ENCODE data around the gene TMEM126A. TPM values are rescaled to one million over a fixed set of nuclear protein-coding genes. Genes with fewer than 3 reads are reported as not detected.

TMEM126A gene
- total and polyA plus RNA-seq, 2 of the 13 experiments (the other 11 are each of a cell fraction or from before 2014, with no cell fraction given) = 59.5 to 66.9 TPM

DNA sequence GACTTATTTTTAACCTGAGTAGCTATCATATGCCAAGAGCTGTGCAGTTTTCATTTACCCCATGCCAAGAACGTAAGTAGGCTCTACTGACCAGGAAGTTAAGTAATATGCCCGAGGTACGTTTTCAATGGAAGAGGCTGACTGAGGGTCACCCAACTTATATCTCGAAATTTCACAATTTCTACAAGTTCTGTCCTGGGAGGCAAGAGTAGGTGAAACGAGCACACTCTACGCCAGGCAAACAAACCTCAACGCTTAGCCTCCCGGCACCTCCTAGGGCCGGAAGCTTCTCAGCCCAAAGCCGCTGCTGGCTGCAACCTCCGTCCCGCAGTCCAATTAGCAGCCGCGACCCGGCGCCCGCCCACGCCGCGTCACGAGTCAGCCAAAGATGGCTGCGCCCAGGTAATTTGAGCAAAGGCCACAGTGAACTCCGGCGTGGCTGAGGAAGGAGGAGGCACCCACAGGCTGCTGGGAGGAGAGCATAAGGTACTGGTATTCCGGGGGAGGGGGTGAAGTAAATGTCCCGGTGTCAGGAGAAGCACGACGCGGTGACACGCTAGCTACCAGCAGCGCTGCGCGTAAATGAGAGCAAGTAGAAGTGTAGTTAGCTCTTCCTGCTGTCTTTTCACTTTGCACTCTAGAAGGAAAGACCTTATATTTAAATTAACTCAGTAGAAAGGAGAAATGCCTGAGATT is at the start of gene TMEM126A (continued):
- TF ChIP-seq, protein P1, sequence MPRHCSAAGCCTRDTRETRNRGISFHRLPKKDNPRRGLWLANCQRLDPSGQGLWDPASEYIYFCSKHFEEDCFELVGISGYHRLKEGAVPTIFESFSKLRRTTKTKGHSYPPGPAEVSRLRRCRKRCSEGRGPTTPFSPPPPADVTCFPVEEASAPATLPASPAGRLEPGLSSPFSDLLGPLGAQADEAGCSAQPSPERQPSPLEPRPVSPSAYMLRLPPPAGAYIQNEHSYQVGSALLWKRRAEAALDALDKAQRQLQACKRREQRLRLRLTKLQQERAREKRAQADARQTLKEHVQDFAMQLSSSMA (CRISPR knock-in tag; IDR thresholded peaks at IDR 0.05) = peak; percentile 76; the same call in 1 of the 2 replicates
- no peak for TF ChIP-seq PAX8 (CRISPR knock-in tag; IDR thresholded peaks at IDR 0.05; ENCODE audit: borderline replicate concordance)
- no peak for TF ChIP-seq ZKSCAN1 (IDR thresholded peaks at IDR 0.05; ENCODE audit: low read length)
- peak; percentile 86 for TF ChIP-seq SP4 (CRISPR knock-in tag; IDR thresholded peaks at IDR 0.05)
- no peak for TF ChIP-seq ZFP36 (IDR thresholded peaks at IDR 0.05; ENCODE audit: borderline replicate concordance, low read depth, low read length, partially characterized antibody)
- TF ChIP-seq, protein P2, sequence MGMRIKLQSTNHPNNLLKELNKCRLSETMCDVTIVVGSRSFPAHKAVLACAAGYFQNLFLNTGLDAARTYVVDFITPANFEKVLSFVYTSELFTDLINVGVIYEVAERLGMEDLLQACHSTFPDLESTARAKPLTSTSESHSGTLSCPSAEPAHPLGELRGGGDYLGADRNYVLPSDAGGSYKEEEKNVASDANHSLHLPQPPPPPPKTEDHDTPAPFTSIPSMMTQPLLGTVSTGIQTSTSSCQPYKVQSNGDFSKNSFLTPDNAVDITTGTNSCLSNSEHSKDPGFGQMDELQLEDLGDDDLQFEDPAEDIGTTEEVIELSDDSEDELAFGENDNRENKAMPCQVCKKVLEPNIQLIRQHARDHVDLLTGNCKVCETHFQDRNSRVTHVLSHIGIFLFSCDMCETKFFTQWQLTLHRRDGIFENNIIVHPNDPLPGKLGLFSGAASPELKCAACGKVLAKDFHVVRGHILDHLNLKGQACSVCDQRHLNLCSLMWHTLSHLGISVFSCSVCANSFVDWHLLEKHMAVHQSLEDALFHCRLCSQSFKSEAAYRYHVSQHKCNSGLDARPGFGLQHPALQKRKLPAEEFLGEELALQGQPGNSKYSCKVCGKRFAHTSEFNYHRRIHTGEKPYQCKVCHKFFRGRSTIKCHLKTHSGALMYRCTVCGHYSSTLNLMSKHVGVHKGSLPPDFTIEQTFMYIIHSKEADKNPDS (CRISPR knock-in tag; IDR thresholded peaks at IDR 0.05) = no peak
- TF ChIP-seq ZNF674 (CRISPR knock-in tag; IDR thresholded peaks at IDR 0.05; ENCODE audit: low read depth) = 0 out of 2 replicates have a peak, but pooled peaks have one; percentile 56
- TF ChIP-seq, protein P3, sequence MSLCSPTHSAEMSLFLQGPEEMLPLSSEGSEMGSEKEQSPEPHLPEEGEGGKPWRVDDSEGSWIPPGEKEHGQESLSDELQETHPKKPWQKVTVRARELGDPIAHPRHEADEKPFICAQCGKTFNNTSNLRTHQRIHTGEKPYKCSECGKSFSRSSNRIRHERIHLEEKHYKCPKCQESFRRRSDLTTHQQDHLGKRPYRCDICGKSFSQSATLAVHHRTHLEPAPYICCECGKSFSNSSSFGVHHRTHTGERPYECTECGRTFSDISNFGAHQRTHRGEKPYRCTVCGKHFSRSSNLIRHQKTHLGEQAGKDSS (CRISPR knock-in tag; IDR thresholded peaks at IDR 0.05; ENCODE audit: borderline replicate concordance, low read depth) = peak; percentile 78; the same call in 1 of the 2 replicates
- TF ChIP-seq, protein P4, sequence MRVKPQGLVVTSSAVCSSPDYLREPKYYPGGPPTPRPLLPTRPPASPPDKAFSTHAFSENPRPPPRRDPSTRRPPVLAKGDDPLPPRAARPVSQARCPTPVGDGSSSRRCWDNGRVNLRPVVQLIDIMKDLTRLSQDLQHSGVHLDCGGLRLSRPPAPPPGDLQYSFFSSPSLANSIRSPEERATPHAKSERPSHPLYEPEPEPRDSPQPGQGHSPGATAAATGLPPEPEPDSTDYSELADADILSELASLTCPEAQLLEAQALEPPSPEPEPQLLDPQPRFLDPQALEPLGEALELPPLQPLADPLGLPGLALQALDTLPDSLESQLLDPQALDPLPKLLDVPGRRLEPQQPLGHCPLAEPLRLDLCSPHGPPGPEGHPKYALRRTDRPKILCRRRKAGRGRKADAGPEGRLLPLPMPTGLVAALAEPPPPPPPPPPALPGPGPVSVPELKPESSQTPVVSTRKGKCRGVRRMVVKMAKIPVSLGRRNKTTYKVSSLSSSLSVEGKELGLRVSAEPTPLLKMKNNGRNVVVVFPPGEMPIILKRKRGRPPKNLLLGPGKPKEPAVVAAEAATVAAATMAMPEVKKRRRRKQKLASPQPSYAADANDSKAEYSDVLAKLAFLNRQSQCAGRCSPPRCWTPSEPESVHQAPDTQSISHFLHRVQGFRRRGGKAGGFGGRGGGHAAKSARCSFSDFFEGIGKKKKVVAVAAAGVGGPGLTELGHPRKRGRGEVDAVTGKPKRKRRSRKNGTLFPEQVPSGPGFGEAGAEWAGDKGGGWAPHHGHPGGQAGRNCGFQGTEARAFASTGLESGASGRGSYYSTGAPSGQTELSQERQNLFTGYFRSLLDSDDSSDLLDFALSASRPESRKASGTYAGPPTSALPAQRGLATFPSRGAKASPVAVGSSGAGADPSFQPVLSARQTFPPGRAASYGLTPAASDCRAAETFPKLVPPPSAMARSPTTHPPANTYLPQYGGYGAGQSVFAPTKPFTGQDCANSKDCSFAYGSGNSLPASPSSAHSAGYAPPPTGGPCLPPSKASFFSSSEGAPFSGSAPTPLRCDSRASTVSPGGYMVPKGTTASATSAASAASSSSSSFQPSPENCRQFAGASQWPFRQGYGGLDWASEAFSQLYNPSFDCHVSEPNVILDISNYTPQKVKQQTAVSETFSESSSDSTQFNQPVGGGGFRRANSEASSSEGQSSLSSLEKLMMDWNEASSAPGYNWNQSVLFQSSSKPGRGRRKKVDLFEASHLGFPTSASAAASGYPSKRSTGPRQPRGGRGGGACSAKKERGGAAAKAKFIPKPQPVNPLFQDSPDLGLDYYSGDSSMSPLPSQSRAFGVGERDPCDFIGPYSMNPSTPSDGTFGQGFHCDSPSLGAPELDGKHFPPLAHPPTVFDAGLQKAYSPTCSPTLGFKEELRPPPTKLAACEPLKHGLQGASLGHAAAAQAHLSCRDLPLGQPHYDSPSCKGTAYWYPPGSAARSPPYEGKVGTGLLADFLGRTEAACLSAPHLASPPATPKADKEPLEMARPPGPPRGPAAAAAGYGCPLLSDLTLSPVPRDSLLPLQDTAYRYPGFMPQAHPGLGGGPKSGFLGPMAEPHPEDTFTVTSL (CRISPR knock-in tag; IDR thresholded peaks at IDR 0.05; ENCODE audit: borderline replicate concordance) = no peak; the same call in 1 of the 2 replicates
- no peak for TF ChIP-seq ZFP36L2 (CRISPR knock-in tag; IDR thresholded peaks at IDR 0.05)
- TF ChIP-seq, protein P5, sequence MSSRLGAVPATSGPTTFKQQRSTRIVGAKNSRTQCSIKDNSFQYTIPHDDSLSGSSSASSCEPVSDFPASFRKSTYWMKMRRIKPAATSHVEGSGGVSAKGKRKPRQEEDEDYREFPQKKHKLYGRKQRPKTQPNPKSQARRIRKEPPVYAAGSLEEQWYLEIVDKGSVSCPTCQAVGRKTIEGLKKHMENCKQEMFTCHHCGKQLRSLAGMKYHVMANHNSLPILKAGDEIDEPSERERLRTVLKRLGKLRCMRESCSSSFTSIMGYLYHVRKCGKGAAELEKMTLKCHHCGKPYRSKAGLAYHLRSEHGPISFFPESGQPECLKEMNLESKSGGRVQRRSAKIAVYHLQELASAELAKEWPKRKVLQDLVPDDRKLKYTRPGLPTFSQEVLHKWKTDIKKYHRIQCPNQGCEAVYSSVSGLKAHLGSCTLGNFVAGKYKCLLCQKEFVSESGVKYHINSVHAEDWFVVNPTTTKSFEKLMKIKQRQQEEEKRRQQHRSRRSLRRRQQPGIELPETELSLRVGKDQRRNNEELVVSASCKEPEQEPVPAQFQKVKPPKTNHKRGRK (CRISPR knock-in tag; IDR thresholded peaks at IDR 0.05) = no peak
- no peak for TF ChIP-seq FOSL1 (CRISPR knock-in tag; IDR thresholded peaks at IDR 0.05; ENCODE audit: borderline replicate concordance)
- TF ChIP-seq SMYD3 (CRISPR knock-in tag; IDR thresholded peaks at IDR 0.05) = no peak
- no peak for TF ChIP-seq ZNF24 (IDR thresholded peaks at IDR 0.05)
- no peak for TF ChIP-seq ZMYM3 (CRISPR knock-in tag; IDR thresholded peaks at IDR 0.05)
- TF ChIP-seq ARNT (IDR thresholded peaks at IDR 0.05) = no peak
- TF ChIP-seq TBL1XR1 (IDR thresholded peaks at IDR 0.05; ENCODE audit: borderline replicate concordance, low read length, partially characterized antibody) = no peak

Measured in HepG2 (cell line).